ENCODE data around the gene SIM1. TPM values are rescaled to one million over a fixed set of nuclear protein-coding genes. Genes with fewer than 3 reads are reported as not detected.

SIM1 gene
- total and polyA plus RNA-seq, 2 of the 8 experiments (the other 6 are each of a cell fraction or from before 2014, with no cell fraction given) = 0.02 to 0.39 TPM

DNA sequence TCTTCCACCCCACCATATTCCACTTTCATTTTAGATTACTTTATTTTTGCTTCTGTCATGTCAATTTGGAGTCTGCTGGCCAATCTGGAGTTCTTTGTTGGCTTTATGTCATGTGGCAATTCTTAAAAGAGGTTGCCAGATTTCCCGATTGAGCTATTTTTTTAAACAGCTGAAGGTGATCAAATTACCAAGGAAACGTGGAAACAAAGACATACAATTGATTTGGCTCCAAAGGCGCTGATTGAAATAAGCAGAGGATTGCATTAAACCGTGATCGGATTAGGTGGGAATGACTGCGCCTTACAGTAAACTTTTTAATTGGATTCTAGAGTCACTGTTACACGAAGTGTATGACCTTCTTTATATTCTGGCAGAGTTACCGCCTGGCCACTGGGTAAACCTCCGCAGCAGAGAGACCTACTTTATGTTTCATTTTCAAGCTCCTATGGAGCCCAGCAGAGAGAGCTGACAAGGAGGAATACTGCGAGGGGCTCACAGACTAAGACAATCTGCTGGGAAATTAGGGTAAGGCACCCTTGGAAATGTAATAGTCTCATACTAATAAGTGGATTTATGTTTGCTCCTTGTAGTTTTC, 37.9 kb downstream of the SIM1 start (continued):
- TF ChIP-seq, protein P1, sequence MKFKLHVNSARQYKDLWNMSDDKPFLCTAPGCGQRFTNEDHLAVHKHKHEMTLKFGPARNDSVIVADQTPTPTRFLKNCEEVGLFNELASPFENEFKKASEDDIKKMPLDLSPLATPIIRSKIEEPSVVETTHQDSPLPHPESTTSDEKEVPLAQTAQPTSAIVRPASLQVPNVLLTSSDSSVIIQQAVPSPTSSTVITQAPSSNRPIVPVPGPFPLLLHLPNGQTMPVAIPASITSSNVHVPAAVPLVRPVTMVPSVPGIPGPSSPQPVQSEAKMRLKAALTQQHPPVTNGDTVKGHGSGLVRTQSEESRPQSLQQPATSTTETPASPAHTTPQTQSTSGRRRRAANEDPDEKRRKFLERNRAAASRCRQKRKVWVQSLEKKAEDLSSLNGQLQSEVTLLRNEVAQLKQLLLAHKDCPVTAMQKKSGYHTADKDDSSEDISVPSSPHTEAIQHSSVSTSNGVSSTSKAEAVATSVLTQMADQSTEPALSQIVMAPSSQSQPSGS (IDR thresholded peaks at IDR 0.05; ENCODE audit: low read length) = no peak
- TF ChIP-seq SRF (IDR thresholded peaks at IDR 0.05; ENCODE audit: low read depth, low read length) = no peak
- TF ChIP-seq TBP (IDR thresholded peaks at IDR 0.05; ENCODE audit: low read depth, low read length) = no peak
- TF ChIP-seq SIRT6 (IDR thresholded peaks at IDR 0.05; ENCODE audit: low read length) = no peak
